ENCODE measurements around the gene CYP27C1.
"Not testable (repeated sequence)": the region's sequence is repeated elsewhere in the genome, so short reads cannot be mapped to it uniquely, and the experiment has no call there.

CYP27C1 gene

DNA sequence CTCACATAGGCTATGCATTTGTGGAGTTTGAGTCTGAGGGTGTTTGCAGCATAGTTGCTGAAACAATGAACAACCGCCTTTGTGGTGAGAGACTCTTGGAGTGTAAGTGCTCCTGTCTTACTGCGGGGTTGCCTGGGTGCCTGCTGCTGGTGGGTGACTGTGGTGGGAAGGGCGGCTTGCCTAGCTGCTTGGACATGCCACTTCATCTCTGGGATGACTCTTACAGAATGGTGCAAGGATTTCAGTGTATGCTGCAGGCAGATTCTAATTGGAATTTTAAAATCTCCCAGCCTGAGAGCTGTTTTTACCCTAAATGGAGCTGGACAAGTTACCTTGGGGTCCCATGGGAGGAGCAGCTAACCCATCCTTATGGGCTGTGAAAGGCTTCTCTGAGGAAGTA lies 50.1 kb downstream of the CYP27C1 start:
- no peak for DNase-seq (ENCODE audit: low read depth)

DNA sequence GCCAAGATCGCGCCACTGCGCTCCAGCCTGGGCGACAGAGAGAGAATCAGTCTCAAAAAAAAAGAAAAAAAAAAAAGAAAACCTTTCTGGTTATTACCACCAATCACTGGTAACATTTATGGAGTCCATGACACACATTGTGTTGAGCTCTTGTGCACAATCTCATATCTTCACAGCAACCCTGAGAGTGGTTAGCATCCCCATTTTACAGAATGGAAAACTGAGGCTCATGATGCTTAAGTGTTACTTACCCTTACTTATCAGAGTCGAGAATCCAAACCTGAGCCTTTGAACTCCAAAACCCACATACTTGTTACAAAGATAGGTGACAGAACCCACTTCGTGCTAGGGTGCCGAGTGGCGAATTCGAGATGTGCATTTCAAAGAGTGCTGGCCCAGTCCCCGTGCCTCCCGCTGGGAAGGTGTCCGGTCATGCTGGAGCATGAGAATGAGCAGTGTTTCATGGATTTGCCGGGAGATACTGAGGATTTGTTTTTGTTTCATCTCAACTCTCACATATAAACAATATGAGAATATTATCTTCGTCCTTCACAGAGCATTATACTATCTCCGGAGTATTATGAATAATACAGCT lies 50.9 kb downstream of the CYP27C1 start:
- no peak for DNase-seq (ENCODE audit: low read depth)

DNA sequence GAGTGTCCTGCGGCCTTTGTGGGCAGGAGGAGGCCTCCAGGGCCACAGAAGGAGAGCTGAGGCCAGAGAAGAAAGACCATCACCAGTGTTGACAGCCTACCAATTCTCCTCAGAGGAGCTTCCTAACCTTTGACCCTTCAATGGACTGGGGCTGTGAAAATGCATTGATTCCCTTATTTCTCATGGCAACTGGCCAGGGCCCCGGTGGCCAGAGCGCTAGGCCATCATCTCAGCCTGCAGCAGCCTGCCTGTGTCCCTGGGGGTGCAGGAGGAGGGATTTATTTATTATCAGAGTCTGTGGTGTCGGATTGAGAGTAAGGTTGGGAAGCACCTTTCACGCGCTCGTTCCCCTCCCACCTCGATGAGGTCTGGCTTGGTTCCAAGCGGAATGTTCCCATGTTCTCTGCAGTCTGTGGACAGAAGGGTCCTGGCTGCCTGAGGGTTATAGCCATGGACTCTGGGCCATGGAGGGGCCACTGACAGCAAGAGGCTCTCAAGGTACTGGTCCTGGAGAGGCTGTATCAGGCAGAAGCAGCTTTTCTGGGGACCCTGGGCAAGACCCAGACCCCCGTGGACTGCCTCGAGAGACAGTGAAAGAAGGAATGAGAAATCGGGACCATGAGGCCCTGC lies 53.8 kb downstream of the CYP27C1 start:
- no peak for DNase-seq (ENCODE audit: low read depth)

- DNase-seq (ENCODE audit: low read depth), result no peak
Observed at GRCh38 chr2:127165539-127165935, 54.6 kb downstream of the CYP27C1 start.

DNA sequence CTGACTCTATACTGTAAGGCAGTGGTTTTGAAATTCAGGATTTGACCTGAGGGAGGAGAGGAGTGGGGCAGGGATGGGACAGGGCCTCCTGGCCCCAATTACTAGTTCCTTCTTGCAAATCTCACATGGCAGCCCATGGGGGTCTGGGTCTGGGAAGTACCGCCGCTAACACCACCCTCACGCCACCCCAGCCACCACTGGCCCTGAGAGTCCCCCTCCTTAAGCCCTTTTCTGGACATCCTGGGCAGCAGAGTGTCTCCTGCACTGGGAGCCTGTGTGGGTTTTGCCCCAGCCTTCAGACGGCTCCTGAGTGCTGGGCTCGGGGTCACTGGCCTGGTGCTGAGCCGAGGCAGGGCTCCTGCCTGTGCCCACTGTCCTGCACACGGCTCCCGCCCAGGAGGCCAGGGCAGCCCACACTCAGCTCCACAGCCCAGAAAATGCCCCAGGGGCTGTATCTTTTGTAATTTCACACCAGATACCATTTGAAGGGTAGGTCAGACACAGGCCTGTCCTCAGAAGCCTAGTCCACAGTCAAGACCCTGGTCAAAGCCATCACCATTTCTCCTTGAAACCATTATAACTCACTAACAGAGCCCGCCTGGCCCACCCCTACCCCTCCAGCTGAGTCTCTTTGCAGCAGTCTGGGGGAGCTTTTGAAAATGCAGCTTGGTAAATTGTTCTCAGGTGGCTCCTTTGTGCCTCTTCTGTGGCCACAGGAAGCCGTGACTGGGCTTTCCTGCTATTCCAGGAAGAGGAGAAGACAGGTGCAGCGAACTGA lies 55.1 kb downstream of the CYP27C1 start:
- no peak for DNase-seq (ENCODE audit: low read depth)

DNA sequence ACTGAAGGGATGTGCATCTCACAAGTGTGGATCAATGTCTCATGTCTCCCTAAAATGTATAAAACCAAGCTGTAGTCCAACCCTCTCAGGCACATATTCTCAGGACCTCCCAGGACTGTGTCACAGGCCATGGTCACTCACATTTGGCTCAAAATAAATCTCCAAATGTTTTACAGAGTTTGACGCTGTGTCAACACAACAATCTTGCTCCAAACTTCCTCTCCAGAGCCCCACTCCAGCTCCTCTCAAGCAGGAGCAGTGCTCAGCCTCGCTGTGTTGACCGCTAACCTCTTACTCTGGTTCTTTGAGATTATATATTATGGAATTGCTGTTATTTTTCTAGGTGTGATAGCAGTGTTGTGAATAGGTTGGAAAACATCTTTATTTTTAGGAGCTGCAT lies 56.2 kb downstream of the CYP27C1 start:
- DNase-seq (ENCODE audit: low read depth), result no peak

- DNase-seq (ENCODE audit: low read depth), result not testable (repeated sequence)
Observed at GRCh38 chr2:127163090-127163406, 57.1 kb downstream of the CYP27C1 start.

DNA sequence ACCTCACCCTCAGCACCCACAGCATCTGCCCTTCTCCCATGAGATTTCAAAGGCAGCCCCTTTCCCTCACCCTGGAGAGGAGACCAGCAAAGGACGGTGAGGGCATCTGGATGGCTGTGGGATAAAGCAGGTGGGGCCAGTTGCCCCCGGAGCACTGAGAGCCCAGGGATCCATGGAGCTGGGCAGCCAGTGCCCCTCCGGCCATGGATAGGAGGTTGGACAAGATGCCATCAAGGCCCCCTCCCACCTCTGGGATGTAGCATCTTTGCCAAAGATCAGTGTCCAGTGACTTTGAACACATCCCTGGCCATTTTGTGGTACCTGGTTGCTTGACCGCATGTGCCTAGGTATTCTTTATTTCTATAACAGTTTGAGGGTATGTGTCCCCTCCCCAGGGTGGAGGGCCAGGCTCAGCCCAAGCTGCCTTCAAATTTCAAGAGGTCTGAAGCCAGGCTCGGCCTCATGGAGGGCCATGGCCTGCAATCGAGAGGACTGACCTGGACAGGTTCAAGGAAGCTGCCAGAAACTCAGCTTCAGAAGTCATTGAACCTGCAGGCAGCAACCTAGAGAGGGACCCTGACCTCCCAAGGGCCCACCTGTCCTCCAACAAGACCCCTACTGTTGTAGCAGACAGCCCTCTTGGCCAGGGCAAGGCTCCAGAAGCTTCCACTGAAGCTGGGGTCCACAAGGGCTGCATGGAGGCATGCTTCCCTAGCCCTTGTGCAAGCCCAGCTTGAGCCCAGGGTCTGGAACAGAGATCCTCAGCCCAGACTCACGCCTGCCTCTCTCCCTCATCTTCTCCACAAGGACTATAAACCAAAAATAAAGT lies 57.6 kb downstream of the CYP27C1 start:
- DNase-seq (ENCODE audit: low read depth), result no peak

DNA sequence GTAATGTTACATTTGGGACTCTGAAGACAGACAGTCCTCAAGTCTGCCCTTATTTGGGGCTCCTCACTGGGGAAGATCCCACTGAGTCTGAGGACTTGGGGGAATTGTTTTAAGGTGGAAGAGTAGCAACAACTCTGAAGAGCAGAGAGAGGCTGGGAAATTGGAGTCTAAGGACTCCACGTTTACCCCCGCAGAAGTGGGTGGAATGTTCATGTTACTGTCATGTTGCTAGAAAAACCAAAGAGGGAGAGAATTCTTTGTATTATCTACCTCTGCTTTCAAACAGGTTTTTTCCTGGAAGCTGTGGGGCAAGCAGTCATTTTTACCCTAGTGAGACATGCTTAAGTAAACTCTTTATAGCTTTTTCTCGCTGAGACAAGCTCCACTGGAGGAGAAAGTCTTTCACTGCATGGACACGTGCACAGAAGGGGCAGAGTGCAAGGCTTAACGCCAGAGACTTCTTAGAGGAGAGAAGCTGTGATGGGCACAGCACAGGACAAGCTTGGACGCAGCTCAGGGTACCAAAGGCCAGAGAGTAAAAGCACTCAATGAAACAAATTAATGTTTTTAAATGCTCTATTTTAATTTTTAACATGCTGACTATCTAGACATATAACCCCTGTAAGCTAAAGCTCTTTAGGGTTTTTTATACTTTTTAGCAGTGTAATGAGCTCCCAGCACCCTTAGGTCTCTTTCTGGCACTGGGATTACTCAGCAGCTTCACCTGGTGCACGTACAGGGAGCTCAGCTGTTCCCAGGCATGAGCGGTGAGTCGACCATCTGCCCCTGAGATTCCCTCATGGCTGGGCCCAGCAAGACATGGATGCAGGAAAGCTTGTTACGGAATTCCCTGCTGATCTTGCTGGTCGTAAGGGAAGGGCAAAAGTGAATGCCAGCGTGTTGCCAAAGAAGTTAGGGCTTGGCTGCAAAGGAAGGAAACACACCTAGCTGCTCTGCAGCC lies 58.6 kb downstream of the CYP27C1 start:
- no peak for DNase-seq (ENCODE audit: low read depth)

DNA sequence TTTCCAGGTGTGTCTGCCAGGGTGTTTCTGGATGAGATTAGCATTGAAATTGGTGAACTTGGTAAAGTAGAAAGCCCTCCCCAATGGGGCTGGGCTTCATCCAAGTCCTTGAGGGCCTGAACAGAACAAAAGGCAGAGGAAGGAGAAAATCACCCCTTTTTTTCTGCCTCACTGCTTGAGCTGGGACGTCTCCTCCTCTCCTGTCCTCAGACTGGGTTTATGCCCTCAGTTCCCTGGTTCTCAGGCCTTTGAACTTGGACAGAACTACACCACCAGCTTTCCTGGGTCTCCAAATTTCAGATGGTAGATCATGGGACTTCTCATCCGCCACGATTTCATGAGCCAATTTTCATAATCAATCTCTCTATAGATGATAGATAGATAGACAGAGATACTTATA lies 59.4 kb downstream of the CYP27C1 start:
- DNase-seq (ENCODE audit: low read depth), result no peak

DNA sequence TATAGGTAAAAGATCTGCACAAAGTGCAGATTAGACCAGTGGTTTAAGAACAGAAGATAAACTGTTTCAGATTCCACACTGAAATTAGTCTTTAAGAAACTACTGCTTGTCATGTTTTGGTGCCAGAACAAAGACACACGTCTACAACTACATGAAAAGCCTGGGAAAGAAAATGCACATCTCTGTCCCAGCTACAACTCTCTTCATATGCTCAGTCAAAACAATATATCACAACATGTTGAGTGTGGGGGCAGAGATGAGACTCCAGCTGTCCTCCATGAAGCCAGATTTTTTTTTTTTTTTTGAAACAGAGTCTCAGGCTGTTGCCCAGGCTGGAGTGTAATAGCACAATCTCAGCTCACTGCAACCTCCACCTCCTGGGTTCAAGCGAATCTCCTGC lies 60.6 kb downstream of the CYP27C1 start:
- DNase-seq (ENCODE audit: low read depth), result no peak

DNA sequence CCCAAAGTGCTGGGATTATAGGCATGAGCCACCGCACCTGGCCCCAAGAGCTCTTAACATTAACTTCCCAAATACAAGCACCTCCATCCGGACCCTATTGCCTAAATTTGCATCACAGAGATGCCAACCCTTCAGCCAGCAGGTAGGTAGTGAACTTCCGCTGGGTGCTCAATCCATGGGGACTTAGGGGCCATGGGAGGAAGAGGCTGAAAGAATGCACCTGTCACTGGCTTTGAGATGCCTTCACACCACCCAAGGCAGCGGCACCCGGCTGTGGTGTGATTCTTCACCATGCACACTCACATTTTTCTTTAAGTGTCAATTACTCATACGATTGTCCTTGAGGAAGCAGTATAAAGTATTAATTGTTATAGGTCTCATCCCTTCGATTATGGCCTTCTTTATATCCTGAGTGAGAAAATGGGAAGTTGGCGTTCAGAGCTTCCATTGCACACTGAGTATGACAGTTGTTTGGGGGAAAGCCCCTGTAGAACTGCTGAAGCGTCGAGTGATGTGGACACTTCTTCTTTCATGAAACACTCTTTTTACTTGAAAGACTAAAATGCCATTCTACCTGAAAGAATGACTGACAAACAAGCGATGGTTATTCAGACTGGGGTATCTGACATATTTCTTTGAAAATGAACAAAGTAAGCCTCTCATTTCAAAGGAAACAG lies 61.3 kb downstream of the CYP27C1 start:
- no peak for DNase-seq (ENCODE audit: low read depth)

GRCh38 chr2:127157651-127158485 lies 62.2 kb downstream of the CYP27C1 start:
- DNase-seq (ENCODE audit: low read depth), result no peak

GRCh38 chr2:127157114-127157513 lies 63.0 kb downstream of the CYP27C1 start:
- DNase-seq (ENCODE audit: low read depth), result no peak

DNA sequence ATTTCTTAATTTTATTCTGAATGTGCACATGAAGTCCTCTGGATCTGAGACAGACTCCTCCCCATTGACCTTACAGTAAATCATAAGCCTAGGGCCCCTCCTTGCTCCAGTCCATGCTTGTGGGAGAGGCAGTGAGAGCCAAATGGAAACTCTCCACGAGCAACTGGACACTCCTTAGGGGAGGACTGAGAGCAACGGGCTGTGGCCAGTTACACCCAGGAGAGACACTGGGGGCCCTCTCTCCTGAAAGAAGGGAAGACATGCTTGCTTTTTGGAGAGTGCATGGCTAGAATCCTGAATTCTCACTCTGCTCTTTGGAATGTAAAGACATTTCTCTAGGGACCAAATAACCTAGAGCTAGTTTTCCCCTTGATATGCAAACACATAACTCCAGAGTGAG lies 64.2 kb downstream of the CYP27C1 start:
- DNase-seq (ENCODE audit: low read depth), result no peak

DNA sequence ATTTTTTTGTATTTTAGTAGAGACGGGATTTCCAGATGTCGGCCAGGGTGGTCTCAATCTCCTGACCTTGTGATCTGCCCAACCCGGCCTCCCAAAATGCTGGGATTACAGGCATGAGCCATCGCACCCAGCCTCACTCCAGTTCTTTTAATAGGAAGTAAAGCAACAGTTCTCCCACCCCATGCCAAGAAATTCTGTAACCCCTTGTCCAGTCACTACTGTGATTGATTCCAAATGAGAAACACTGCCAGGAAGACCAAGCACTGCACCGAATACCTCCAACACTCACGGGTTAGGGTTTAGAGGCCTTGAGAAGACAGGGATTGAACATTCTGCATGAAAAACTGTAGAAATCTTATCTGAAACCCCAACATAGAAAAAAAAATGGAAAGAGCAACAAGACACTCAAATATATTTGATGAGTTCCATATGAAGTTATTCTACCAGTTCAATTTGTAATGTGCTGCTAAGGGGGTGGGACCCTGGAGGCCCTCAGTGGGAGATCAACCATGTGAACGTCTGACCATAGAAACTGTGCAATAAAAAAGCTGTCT lies 65.0 kb downstream of the CYP27C1 start:
- DNase-seq (ENCODE audit: low read depth), result no peak

DNA sequence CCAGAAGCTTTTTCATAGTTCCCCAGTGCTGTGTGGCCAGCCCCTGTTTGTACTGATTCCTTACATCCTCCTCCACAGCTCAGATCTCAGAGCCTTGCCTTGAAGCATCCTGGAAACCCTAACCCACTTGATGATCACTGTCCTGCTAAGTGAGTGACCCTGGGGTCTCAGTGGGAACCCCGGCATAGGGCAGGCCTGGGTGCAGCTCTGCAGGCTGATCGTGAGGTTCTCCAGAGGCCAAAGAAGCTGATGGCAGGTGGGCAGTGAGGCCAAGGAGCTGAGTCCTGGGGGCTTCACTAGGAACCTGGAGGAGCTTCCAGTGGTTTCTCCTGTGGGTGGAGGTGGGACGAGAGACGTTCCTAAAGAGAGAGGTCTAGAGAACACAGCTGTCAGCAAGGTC lies 65.7 kb downstream of the CYP27C1 start:
- DNase-seq (ENCODE audit: low read depth), result no peak

DNA sequence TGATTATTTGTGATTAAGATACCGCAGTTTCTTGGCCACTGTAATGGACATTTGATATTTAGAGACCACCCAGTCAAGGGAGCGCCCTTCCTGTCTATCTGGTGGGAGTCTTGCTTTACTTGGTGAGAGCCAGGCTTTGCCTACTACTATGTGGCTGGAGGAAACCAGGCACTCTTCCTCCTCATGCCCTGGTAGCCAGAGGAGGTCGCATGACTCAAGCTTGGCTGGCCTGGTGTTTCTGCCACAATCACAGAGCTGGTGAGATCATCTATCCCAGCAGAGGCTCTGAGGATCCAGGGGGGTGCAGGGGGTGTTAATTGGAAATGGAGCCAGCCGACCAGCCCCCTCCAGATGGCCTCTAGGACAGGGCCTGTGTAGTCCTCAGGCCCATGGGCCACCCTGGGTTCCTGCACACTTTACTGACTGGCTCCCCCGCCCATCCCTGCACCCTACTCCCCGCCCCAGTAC lies 66.4 kb downstream of the CYP27C1 start:
- DNase-seq (ENCODE audit: low read depth), result no peak

DNA sequence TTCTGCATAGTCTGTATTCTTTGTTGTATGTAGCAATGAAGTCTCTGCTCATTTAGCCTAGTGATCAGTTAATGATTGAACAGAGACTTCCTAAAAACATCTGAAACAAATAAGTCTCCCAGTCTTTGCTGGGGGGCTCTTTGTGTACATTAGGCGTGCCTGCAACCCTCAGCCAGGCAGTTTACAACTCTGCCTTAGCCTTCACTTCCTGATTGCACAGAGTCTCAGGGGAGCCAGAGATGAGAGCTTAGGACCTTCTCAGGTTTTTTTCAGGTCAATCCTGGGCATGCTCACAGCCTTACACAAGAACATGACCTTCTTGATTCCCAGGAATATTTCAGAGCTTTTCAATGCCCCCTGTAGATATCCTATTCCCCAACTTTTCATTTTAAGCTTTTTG lies 69.1 kb downstream of the CYP27C1 start:
- DNase-seq (ENCODE audit: low read depth), result no peak

DNA sequence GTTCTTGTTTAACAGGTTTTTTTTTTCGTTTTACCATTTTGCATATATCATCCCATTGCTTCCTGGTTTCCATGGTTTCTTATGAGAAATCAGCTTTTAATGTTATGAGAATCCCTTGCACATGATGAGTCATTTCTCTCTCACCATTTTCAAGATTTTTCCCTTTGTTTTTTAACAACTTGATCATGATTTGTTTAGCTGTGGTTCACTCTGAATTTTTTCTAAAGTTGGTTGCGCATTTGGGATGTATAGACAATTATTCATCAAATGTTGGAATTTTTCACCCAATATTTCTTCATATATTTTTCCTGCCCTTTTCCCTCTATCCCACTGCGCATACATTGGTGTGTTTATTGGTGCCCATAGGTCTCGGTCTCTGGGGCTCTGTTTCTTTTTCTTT lies 70.7 kb downstream of the CYP27C1 start:
- DNase-seq (ENCODE audit: low read depth), result no peak
